CD4-positive, alpha-beta T cell treated with Interleukin-17A for 4 hours (primary cell): ENCODE measurements around the gene CREB3L4.

Experiments
- DNase-seq: peaks from one replicate; pipeline ENCODE4 v3.0.0-alpha.2; 2020; ENCODE audit warnings: mixed read lengths

The CREB3L4 gene, protein sequence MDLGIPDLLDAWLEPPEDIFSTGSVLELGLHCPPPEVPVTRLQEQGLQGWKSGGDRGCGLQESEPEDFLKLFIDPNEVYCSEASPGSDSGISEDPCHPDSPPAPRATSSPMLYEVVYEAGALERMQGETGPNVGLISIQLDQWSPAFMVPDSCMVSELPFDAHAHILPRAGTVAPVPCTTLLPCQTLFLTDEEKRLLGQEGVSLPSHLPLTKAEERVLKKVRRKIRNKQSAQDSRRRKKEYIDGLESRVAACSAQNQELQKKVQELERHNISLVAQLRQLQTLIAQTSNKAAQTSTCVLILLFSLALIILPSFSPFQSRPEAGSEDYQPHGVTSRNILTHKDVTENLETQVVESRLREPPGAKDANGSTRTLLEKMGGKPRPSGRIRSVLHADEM

DNA sequence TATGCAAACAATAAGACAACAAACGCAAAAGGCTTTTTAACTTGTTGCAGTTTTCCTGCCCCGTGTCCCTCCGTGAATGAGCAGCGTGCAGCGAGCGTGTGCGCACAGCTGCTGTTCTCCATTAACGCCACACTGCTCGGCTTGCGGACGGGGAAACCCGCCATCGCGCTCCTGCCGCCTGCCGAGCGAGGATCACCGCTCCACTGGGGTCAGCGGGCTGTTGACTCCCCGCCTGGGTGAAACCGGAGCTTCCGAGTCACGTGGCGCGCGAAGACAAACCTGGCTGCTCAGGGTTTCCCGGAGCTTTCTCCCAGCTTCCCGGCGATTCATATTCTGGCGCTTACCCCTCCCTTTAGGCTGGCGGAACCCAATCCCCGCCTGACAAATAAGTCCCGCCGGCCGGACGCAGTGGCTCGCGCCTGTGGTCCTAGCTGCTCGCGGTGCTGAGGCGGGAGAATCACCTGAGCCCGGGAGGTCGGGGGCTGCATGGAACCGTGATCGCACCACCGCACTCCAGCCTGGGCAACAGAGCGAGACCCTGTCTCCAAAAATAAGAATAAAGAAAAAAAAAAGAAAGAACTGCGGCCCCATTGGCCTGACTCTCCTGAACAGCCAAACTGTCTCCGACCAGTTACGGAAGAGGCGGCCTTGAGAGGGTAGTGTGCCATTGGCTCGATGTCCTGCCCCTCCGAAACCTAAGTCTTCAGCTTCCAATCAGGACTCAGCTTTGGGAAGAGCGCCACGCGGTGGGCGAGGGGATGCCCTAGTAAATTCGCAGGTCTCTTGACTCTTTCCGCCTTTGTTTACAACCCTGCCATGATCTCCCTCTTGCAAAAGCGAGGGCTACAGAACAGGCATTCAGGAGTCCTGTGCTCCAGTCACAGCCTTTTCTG lies at the start of gene CREB3L4:
TSS of gene CREB3L4 (plus strand) at position 796 of the 893 bp plus-strand sequence. CDS start 624 bp downstream, outside the sequence.
- peak; percentile 90 for DNase-seq

DNA sequence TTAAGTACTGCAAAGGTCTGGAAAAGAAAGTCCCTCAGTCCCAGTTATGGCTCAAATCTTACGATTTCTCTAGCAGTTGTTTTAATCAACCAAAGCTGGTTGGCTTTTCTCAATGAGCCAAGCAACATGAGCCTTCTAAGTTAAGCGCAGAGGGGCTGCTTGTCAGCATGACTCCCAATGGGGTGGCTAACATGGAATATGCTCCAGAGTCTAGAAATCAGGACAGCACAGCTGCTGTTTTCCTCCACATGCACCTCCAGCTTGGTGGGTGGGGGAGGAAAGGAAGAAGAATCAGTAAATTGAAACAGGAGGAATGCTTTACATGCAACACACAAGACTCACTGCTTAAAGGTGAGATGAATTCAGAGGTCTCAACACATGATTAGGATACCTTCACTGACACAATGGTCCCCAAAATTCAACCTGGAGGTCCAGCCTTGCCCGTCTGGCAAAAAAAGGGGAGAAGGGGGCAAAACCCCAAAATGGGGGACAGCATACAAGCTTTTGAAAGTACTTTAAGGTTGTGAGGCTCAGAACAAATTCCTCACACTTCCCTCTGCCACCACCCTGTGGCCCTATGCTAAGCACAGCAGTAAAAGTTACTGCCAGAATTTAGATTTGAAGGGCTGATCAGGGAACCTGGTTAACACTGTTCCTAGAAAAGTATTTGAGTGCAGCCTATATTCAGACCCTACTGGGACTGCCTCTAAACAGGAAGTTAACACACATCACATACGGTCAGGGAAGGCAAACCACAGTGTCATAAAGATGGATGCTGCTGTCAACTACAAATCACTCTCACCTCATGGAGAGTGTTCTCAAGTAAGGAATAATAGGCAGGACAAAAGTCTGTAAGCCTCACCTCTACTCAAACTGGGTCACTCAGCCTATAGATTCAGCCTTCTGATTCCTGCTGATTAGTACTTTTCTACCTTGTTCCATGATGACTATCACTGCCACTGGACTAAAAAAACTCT lies 47.5 kb upstream of the CREB3L4 start:
- DNase-seq = peak; percentile 29

DNA sequence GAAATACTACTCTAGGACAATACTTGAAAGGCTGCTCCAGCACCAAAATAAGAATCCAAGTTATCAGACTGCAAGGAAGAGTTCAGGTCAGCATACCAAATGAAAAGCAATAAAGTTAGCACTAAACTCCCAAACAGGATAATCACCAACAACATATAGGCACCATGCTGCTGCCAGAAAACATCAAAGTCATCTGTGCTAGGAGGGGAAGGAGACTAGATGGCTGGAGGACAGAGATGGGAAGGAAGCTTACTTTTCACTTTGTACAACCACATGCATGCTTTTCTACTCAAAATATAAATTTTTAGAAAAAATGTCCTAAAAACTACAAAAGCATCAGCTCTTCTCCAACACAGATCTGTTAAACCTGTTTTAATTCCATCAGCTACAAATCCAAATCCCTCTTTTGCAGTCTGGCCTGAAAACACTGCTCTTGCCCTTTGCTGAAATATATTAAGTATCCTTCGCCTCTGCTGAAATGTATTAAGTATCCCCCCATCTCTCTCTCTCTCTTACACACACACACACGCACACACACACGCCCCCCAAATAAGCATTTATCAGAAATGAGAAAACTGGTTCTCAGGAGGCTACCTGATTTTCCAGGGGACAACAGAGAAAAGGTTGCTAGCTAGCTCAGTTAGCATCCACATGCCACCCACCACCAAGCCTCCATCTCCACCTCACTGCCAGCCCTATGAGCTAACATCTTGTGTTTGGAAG lies 46.5 kb upstream of the CREB3L4 start:
- DNase-seq = no peak

DNA sequence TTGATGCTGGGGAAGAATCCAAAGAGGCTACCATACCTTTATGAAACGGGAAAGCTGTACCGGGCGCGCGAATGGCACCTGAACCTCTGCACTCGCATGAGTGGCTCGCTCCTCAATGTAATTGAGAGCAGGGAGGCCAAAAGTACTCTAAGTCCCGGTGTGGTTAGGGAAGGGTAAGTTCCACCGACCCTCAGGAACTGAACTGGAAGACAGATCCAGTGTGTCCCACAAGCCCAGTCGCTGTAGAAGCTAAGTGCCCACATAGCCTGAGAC lies 46.0 kb upstream of the CREB3L4 start:
- DNase-seq = no peak

DNA sequence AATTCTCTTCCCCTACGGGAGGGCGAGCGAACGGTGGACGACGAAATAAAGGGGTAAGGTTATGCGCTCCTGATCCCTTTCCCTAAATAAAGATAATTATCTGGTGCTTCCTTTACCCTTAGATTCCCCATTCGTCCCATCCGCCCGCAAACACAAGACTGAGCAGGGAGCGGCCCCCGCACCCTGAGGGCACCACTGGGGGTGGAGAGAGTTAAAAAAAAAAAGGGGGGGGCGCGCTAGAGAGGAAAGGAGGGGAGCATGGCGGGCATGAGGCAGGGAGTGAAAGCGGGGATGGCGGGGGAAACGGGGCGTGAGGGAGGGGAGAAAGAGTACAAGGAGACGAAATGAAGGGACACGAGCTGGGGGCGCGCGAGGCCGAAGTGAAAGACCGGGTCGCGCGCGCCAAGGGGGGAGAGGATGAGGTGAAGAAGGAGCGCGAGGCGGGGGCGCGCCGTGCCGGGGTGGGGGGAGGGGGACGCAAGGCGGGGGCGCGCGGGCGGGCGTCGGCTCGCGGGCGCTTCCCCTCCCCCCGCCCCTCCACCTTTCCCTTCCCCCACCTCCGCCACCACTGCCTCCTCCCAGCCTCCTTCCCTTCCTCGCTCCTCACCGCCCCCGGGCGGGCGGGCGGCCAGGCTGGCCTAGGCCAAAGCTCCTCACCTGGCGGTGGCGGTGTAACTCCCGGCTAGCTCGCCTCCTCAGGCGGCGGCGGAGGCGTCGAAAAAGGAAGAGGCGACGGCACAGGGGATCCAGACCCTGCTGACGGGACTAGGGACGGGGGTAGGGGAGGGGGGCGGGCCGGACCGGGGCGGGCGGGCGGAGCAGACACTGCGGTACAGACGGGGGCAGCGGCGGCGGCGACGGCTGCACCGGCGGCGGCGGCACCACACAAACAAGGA lies 45.4 kb upstream of the CREB3L4 start:
- DNase-seq = peak; percentile 75

DNA sequence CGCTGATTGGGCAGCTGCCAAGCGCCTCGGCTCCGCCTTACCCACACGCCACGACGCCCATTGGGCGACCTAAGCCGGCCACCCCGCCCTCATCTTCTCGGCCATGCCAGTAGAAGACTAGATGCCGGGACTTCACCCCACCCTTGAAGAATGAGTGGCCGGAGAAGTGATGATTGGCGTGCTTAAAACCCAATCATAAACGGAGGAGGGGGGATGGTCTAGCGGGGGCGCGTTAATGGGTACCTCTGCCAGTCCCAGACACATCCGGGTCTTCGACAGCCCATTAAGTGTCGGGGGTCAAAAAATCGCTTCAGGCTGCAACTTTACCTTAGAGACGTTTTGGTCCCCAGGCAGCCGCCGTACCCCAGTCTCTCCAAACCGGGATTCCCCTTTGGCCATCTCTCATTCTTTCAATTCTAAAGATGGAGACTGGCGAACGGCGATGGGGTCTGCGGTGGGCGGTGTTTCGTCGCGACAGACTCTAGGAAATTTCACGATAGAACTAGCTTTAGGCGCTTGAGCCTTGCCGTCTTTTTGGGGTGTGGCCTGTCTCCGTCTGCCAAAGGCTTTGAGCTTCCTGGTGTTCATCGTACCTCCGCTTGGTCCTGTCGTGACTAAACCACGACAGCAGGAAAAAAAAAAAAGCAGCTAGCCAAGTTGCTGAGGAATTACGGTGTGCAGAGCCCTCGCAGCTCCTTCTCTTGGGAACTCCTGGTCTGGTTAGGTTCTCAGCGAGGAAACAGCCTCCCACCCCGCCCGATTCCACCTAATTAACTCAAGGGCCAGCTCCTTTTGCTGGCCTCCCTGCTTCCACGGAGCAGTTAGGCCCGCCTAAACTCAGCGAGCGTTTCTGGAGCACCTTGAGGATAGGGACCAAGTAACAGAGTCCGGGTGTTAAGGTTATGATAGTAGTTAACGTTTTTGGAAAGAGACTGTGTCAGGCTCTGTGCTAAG lies 44.5 kb upstream of the CREB3L4 start, which contains the start of gene GATAD2B:
TSS of gene GATAD2B (minus strand) at position 1 of the 954 bp plus-strand sequence. CDS start 94,625 bp downstream, outside the sequence.
- peak; percentile 99 for DNase-seq

DNA sequence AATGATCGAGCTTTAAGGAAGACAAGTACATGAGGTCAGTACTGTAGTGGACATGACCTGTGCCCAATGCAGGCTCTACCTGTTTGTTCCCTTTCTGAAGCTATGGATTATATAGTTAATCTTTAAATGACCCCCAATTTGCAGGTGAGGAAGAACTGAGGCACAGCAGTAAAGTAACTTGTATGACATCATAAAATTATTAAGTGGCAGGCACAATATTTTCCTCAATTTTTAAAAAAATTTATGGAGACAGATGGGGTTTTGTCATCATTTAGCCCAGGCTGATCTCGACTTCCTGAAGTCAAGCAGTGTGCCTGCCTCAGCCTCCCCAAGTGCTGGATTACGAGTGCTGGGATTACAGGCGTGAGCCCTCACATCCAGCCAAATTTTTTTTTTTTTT lies 41.3 kb upstream of the CREB3L4 start:
- no peak for DNase-seq

DNA sequence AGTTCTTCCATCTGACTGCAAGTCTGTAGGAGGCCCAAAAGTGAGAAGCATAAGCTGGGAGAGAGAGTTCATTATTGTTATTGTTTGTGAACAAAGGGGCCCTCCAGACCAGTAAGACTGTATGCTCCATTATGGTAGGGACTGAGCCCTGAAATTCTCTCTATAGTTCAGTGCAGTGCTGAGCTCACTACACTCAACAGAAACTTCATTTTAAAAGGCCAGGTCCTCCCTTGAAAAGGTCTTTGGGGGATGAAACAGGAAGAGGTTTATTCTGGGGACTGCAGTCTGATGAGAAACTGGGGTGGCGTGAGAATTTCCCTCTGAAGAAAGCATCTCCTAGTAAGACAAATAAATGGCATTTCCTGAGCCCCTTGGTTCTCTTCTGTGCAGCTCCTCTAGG lies 39.5 kb upstream of the CREB3L4 start:
- no peak for DNase-seq

DNA sequence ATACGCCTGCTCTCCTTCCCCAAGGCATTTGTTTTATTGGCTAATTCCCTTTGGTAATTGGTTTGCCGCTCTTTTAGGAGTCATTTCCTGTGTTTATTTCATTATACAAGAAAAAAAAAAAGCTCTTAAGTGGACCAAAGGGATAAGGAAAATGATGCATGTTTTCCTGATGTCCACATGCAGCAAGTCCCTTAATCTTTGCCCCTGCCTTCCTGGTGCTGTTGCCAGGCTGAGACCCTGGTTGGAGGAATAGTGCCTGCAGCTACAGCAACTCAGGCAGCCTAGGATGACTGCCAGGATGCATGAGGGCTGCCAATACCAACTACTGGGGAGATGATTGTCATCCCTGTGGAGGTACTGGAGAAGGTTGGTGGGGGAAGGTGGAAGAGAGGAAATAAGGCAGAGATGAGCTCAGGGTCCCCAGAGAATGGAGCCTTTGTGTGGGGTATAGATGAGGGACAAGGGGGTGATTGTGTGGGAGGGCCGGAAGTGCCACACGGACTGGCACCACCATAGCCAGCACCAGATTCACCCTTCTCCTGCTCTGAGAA lies 38.8 kb upstream of the CREB3L4 start:
- DNase-seq = no peak

DNA sequence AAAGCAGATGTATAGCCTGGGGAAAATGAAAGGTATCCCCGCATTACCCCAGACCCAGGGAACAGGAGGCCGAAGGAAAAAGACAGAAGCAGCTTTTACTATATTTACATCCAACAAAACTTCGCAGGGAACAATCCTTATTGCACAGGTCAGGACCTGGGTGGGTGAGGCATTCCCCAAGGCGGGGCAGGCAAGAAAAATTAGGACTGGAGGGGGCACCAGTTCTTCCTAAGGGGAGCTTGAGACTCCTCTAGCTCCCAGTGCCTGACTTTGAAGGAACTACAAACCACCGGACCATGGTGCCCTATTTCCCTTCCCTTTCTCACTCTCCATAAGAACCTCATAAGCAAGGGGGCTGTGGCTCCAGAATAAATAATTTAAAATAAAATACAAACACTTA lies 38.3 kb upstream of the CREB3L4 start:
- DNase-seq = no peak

DNA sequence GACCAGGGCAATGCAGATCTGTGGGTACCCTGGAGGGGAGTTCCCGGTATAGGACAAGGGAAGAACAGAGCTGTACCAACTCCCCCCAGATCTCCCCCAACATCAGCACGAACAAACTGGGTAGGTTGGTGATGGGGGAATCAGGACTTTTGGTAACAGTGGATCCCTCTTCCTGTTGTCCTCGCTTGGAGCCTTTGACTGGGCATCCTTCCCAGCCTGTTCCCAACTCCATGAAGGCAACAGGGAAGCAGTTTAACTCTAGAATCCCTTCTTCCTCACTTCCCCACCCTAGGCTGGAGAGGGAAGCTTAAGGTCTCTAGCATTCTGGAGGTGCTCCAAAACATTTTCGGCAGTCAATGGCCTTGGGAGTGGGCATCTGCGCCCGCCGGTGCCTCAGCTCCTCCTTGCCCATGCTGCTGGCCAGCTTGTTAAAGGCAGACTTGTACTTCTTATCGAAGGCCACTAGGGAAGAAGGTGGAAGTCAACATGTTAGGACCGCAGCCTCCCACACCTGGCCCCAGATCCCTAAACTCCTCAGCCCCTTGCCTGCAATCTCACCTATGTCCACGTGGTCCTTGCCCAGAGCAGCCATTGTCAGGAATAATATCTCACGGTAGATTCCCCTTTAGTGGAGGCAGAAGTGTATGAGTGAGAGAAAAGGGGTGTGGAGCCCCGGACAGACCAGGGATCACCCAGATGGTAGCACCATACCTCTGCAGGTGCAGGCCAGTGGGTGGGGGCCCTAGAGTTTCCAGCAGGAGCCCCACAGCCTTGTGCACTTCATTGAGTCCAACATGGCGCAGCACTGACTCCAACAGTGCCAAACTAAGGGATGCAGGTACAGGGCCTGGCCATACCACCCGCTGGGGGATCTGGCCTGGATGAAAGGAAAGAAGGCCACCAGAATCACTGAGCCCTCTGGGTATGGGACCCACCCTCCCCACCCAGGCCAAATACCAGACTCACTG lies 37.4 kb upstream of the CREB3L4 start:
- DNase-seq = no peak

DNA sequence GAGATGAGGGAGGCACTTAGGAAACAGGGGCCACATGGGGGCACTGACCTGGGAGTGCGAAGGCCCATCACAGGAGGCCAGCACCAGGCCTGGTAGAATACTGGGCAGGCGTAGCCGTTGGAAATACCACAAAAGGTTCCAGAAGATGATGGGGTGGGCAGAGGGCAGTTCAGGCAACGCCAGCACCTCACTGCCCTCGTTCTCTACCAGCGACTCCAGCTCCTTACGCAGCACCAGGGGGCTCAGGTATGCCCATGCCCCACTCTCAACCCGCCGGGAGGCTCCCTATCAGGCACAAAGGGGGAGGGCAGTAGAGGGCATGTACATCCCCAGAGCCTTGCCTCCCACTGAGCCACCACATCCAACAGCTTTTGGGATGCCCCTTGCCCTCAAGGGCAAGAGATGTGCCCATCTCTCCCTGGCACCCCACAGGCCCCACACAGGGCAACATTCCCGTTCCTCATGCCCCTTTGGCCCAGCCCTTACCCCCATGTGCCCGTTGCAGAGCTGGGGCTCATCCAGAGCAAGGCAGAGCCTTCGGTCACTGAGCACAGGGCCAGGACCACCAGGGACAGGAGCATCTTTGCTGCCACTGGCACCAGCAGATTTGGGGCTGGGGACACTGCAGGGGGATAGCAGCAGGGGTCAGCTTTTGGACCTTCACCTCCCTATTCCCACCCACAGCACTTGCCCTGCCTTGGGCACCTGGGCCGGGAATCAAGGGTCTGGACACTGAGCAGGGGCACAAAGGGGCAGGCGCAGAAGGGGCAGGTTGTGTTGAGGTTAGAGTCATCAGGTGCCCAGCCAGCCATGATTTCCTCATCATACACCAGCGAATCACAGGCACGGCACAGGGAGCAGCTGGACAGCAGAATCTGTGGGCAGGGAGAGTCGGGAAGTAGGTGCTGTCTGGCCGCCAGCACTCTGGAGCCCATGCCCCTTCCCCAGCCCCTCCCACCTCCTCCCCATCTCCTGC lies 35.3 kb upstream of the CREB3L4 start:
- no peak for DNase-seq

DNA sequence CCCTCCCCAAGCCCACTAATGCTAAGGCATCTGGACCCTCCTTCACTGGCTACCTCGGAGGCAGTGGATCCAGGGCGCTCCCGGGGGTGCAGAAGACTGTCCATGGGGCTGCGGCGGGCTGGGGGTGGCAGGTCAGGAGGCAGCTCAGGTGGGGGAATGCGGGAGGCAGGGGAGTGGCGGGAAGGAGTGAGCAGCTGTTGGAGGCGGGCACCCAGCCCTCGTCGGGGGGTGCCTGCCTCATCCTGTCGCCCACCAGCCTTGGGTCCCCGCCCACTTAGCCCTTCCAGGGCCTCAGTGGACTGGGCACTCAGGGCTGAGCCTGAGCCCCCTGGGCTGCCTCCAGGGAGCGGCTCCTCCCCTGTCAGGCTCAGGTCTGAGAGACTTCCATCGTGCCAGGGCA lies 34.3 kb upstream of the CREB3L4 start:
- no peak for DNase-seq

DNA sequence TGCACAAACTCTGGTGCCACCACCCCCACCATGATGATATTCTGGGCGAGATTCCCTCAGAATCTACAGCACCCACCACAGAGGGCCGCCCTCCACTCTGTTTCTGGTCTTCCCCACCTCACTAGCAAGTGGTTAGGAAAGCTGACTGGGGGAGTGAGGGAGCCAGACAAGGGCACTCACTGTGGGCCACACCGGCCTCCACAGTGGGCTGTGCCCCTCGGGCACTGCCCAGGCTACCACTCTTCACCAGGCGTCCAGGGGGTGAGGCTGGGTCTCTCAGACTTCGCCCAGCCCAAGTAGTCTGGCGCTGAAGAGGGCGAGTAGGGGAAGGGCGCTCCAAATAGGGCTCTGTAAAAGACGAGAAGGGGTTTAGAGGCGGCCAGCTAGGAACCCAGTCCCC lies 33.7 kb upstream of the CREB3L4 start:
- DNase-seq = no peak

DNA sequence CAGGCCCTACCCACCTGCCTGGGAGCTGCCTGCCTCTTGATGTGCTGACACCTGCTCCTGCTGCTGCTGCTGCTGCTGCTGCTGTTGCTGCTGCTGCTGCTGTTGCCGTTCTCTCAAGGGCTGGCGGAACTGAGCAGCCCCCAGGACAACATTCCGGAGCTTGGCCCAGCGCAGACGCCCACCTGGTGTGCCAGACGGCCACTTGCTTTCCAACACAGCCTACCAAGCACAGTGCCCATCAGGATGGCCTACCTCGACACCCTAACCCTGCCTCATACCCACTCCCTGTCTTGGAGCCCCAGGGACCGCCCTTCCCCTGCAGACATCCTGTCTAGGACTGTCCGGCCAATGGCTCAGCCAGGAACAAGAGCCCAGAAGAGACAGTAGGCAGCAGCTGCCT lies 33.0 kb upstream of the CREB3L4 start:
- no peak for DNase-seq

DNA sequence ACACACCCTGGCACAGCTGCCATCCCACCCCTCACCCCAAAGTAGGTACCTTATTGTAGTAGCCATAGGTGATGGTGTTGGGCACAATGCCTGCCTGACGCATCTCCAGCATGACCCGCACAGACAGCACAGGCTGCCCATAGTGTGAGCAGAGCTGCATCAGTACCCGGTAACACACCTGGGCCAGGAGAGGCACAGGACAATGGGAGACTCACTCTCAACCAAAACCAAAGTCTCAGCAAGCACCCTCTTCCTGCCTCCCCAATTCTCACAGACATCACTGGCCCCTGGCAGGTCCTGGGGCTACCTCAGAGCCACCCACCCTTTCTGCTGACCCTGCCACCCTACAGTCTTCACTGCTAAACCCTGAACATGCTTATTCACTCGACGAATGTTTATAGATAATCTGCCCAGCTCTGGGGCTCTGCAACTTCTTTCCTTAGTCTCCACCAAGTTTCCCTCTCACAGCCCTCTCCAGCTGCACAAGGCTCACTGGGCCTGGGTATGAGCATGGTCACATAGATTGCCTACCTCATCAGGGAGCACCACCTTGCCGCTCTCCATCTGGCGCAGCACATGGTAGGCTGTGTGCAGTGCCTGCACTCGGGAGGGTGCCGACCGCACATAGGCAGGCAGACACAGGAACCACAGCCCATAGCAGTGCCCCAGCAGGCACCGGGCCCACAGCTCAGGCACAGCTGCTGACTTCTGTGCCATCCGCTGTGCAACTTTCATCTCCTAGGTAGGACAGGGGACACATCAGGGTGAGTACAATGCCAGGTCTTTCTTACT lies 31.5 kb upstream of the CREB3L4 start:
- DNase-seq = no peak
